ENCODE data around the gene UBLCP1.
"Not testable (repeated sequence)": the region's sequence is repeated elsewhere in the genome, so short reads cannot be mapped to it uniquely, and the experiment has no call there.

The UBLCP1 gene

DNA sequence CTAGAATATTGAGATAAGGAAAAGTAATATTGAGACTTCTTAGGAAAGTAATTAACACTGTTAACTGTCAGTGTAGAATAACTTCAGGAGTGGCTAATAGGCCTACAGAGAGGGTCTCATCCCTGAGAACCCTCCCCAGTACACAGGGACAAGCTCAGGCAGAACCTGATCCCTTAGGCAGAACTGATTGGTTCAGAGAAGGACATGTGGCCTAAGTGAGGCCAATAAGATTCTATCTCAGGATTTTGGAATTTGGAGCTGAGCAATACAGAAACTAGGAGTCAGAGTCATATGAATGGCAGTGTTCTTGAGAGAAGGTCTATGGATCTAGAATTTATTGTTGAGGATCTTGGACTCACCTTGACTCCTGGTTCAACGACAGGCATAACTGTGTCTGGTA, 10.9 kb upstream of the UBLCP1 start:
- no peak for DNase-seq

DNA sequence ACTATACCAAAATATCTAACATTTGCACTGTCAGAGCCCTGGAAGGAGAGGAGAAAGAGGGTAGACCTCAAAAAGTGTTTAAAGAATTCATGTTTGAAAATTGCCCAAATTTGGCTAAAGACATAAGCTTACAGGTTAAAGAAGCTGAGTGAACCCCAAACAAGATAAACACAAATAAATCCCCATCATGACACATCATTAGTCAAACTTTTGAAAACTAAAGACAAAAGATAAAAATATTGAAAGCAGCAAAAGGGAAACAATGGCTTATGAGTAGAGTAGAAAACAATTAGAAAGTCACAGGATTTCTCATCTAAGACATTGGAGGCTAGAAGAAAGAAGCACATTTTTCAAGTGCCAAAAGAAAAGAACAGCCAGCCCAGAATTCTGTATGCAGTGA, 6.1 kb upstream of the UBLCP1 start:
- DNase-seq = no peak

DNA sequence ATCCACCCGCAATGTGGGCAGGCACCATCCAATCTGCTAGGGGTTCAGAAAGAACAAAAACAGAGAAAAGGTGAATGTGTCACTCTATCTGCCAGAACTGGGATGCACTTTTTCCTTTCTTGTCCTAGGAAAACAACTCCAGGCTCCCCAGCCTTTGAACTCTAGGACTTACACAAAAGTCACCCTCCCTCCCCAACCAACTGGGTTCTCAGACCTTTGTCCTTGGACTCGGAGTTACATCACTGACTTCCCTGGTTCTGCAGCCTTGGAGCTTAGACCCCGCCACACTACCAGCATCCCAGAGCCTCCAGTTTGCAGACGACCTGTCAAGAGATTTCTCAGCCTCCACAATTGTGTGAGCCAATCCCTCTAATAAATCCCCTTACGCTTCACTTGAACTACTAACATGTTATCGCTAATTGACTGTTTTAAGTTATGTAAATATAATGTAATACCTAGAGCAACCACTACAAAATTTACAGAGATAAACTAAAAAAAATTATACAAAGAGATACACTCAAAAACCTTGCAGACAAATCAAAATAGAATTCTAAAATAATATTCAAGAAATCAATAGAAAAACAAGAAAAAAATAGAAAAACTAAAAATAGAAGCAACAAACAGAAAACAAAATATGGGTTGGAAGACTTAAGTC, 5.3 kb upstream of the UBLCP1 start:
- DNase-seq = no peak

DNA sequence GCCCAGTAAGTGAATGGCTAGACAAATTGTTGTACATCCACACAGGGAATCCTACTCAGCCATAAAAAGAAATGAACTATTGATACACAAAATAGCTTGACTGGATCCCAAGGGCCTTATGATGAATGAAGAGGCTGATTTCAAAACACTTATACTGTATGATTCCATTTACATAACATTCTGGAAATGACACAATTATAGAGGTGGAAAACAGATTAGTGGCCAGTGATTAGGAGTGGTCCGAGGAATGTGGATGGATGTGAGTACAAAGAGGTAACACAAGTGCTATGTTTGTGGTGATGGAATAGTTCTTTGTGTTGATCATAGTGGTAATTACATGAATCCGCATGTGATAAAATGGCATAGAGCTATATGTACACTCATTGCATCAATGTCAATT, 4.7 kb upstream of the UBLCP1 start:
- no peak for DNase-seq

DNA sequence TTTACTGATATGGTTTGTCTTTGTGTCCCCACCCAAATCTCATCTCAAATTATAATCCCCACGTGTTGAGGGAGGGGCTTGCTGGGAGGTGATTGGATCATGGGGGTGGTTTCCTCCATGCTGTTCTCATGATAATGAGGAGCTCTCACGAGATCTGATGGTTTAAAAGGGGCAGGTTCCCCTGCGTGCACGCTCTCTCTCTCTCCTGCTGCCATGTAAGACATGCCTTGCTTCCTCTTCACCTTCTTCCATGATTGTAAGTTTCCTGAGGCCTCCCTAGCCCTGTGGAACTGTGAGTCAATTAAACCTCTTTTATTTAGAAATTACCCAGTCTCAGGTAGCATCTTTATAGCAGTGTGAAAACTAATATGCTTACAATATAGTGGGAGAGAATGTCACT, 2.9 kb upstream of the UBLCP1 start:
- DNase-seq = not testable (repeated sequence)

DNA sequence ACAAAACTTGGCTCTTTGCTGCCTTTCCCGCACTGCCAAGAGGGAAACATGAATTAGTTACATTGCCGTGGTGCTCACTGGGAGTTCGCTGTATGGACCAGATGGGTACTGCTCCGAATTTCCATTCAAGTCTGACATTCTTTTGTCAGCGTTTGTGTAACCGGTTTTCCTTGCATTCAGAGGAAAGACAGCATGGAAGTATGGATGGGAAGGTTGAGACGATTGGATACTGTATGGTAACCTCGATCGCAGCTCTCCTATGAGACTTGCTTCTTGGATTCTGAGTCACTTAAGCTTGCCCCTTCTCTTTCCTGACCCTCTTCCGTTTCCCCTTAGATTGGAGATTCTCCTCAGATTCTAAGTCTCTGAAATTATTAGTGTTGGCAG, 625 bp upstream of the UBLCP1 start:
- no peak for DNase-seq

DNA sequence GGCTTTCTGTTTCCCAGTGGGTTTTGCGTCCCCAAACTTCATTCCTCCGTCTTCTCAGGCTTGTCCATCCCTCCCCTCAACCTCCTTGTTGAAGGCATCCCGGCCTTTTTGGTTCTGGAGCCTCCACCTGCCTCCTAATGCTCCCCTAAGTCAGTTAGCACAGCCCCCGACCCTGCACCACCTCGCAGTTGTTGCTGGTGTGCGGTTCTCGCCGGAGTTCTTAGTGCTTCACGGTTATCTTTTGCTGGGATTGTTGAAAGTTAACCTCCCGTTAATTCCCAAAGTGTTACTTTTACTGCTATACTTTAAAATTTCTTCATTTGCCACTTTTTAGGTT, 447 bp downstream of the UBLCP1 start:
- DNase-seq = no peak

DNA sequence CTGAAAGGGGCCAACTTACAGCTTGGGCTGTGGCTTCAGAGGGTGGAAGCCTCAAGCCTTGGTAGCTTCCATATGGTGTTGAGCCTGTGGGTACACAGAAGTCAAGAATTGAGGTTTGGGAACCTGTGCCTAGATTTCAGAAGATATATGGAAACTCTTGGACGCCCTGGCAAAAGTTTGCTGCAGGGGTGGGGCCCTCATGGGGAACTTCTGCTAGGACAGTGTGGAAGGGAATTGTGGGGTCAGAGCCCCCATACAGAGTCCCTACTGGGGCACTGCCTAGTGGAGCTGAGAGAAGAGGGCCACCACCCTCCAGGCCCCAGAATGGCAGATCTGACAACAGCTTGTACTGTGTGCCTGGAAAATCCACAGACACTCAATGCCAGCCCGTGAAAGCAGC, 3.7 kb downstream of the UBLCP1 start:
- DNase-seq = not testable (repeated sequence)

DNA sequence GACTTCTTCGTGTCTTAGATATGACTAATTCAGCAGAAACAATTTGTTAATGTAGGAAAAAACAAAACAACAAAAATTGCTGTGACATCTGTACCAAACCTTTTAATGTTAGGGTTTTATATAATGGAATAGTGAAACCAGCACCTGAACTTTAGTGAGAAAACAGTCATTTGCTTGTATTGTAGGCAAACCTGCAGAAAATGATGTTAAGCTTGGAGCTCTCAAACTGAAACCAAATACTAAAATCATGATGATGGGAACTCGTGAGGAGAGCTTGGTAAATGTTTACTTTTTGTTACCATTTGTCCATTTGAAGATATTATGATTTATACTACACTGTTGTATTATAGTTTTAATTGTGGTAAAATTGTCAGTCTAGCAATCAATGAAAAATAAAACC, 6.6 kb downstream of the UBLCP1 start:
- peak in 1 of 5 experiments; percentile 5 for DNase-seq

DNA sequence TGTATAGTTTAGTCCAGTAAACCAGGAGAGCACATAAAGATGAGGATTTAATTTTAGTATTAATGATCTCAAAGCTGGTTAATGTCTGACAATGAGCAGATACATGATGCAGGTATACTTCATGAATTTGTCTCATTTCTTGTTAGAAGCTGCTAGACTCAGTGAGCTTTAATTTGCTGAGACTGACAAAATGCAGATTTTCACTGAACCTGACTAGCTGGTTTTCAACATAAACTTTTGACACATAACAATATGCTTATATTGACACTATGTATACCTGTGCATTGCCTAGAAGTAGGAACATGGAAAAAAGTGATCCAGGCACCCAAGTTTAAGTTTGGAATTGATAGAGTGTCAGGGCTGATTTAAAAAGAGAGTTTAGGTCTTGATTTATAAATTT, 10.8 kb downstream of the UBLCP1 start:
- no peak for DNase-seq

DNA sequence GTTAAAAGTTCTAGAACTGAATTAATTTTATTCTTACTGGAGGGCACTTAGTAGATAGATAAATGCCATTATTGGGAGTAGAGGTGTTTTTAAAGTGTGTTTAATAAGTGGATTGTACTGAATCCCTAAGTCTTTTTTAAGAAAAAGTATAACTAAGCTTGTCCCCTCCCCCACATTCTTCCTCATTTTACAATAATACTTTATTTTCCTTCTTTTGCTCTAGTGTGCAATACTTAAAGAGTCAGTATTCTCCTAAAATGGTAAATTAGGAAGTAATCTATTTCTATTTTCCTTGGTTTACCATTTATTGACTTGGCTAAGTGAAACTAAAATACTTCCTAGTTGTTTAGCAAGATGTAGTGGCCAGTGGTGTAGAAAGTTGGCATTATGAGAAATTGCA, 11.6 kb downstream of the UBLCP1 start:
- DNase-seq = no peak

DNA sequence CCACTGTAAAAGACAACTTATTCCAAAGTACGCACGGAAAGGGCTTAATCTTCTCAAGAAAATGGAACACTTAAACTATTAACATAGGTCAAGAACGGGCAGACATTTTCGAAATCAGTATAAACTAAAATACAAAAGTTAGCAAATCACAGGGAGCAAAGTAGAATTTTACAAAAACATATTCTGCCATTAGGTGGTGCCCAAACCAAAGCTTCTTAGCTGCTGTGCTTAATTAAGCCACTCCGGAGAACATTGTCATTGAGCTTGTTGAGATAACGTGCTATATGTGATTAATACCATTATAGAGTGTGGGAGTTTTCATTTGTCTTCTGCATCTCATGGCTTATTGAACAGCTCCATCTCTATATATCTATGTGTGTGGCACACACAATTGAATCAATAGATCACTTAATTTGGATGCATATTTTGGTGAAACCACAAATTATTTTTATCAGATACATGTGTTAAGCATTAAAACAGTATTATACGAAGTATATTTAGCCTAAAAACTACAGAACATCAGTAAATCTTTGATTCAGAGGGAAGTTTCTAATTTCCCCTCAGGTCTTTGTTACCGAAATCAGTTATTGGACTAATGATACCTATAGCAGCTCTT, 23.4 kb downstream of the UBLCP1 start:
- DNase-seq = peak in 1 of 5 experiments; percentile 44

DNA sequence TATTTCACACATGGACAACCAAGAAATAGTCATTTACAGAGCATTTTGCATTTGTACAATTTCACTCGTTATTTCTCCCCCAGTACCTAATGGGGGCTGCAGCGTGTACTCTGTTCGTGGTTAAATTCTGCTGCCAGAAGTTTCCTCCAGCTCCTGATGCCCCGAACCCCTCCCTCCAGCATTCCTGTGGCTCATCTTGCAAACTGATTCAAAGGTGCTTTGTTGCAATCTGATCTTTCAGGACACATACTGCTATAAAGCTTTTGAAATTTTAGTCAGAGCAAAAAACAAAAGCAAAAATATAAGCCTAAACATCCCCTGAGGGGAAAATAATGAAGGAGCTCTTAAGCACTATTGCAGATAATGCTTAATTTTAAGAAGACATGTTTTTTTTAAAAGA, 27.7 kb downstream of the UBLCP1 start:
- no peak for DNase-seq

DNA sequence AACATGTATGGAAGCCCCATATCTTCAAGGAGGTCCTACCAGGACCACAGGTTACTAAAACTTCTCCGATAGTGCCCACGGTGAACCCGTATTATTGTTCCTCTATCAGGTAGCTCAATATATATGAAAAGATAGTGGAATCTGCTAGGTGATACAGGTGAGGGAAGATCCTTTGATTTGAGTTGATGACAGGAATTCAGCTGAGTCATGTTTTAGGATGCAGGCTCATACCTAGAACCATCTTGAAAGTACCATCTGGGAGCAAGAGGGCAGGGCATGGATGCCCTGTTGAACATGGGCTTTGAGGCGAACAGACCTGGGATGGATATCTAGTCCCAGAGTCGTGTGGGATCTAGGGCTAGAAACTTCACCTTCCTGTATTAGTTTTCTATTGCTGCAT, 31.8 kb downstream of the UBLCP1 start:
- DNase-seq = no peak

DNA sequence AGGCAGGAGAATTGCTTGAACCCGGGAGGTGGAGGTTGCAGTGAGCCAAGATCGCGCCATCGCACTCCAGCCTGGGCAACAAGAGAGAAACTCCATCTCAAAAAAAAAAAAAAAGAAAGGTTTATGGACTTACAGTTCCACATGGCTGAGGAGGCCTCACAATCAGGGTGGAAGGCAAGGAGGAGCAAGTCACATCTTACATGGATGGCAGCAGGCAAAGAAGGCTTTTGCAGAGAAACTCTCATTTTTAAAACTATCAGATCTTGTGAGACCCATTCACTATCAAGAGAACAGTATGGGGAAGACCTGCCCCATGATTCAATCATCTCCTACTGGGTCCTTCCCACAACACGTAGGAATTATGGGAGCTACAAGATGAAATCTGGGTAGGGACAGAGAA, 34.2 kb downstream of the UBLCP1 start:
- not testable (repeated sequence) for DNase-seq

DNA sequence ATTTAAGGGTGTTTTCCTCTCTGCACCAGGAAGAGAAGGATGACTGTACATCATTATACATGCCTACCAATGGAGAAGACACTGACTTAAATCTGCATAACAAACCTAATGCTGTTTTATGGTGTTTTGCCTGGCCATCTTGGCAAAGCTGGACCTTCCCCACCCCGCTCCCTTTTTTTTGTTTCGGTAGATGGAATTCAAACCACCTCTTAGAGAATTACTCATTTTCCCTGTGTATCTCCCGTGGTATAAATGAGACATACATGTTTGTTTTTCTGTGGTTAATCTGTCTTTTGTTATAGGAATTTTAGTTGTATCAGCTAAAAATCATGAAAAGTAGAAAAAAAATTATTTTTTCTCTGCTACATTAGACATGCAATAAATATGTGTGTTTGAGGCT, 38.4 kb downstream of the UBLCP1 start:
- DNase-seq = no peak

DNA sequence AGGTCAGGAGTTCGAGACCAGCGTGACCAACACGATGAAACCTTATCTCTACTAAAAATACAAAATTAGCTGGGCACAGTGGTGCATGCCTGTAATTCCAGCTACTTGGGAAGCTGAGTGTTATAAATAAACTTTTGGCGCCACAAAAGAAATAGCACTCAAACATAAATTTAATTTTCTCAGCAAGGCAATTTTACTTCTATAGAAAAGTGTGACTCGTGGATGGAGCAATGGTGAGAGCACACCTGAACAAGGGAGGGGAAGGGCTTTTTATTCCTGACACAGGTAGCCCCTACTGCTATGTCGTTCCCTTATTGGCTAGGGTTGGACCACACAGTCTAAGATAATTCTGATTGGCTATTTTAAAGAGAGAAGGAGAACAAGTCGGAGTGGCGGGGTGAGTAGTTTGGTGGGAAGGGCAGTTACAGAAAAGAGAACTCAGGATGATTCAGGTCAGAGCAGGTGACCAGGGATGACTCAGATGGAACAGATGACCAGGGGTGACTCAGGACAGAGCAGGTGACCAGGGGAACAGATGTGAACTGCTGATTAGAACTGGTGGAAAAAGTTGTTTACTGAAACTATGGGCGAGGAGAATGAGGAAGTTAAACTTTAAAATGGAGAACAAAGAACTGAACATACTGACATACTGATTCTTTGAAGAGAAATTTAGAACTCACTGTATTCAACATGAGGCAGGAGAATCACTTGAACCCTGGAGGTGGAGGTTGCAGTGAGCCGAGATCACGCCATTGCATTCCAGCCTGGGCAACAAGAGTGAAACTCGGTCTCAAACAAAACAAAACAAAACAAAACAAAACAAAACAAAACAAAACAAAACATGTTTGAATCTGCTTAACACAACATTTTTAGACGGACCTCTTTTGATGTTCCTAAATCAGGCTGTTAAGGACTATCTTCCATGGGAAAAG, 39.1 kb downstream of the UBLCP1 start:
- DNase-seq = not testable (repeated sequence)

DNA sequence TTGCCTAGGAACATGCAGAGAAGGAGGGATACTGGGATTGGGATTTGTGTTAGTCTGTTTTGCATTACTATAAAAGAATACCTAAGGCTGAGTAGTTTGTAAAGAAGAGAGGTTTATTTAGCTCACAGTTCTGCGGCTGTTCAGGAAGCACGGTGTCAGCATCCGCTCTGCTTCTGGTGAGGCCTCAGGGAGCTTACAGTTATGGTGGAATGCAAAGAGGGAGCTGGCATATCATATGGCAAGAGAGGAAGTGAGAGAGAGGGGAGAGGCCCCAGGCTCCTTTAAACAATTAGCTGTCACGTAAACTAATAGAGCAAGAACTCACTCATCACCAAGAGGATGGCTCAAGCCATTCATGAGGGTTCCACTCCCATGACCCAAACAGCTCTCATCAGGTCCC, 40.2 kb downstream of the UBLCP1 start:
- DNase-seq = no peak

DNA sequence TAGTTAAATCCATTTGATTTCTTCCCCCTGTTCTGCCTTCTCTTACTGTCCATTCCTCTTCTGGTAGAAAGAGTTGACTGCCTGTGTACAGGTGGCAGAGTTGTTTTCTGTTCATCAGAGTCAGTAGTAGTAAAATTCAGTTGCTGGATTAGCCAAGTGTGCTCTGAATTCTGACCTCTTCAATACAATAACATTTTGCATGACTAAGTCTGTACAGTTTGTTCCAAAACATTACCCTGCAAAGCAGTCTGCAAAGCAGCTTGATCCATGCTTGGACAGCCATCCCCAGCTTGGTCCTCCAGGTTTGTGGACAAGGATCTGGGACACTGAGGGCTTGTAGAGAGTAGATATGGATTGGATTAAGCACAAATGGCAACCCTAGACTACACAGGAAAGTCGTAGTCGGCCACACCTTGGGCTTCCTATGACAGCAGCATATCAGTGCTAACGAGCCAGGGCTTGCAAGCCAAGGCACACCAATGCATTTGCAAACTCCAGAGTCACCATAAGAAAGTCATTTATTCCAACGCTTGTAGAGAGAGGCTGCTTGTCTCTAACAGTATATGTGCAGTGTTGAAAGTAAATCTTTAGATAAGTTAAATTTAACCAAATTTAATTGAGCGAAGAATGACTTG, 42.0 kb downstream of the UBLCP1 start:
- DNase-seq = no peak

DNA sequence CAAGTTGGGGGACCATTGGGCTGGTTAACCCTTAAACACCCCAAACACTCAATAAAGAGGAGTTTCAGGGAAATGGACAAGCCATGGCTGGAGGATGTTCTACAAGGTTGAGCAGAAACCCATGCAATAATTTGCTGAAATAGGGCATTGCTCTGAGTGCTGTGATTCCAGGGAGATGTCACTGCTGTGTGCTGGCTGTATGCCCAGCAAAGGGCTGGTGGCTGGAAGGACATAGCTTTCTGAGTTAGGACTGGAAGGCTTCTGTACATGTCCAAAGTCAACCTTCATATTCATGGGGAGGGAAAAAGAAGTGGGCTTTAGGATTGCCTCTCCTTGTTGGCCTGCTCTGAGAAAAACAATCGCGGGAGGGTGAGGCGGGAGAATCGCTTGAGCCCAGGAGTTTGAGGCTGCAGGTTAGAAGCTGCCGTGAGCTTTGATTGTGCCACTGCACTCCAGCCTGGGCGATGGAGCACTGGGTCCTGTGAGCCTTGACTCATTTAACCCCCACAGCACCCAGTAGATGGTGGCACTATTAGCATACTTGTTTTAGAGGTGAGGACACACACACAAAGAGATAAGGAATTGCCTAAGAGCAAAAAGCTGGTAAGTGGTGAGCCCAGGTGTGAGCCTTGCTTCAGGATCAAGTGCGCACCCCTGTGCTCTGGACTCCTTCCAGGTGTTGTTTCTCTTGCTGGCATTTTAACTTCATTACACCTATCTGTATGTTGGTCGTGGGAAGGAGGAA, 46.8 kb downstream of the UBLCP1 start:
- no peak for DNase-seq

DNA sequence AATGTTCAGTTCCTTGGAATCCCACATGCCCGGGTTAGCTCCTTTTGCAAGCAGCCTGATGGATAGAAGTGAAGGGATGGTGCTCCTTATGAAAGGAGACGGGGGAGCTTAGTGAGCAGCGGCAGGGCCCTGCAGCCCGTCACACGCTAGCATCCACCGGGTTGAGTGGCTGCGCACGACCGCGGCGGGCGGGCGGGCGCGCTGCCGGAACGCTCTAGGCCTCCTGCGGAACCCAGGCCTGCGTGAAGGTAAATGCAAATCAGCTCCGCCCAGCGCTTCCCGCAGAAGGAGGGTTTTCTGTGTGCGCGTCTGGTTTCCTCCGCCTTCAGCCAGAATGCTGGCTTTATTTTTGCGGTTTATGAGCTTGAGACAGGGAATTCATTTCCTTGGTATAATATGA, 47.4 kb downstream of the UBLCP1 start:
- peak in 2 of 5 experiments; percentile 4 to 33 for DNase-seq

DNA sequence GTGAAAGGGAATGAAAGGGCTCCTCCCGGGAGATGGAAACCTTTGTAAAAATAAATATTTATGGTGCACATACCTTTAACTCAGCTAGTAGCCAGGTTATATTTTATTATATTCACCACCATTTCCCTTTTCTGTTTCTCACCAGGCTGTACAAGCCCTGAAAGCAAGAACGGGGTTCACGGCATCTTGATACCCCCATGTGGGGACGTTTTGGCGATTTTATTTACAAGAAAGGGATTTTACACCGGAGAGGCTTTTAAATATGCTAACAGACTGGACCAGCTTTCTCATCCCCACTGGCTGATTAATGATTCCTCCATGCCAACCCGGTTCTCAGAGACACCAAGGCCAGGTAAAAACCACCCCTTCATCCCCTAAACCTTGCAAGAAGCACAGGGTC, 48.0 kb downstream of the UBLCP1 start:
- no peak for DNase-seq

DNA sequence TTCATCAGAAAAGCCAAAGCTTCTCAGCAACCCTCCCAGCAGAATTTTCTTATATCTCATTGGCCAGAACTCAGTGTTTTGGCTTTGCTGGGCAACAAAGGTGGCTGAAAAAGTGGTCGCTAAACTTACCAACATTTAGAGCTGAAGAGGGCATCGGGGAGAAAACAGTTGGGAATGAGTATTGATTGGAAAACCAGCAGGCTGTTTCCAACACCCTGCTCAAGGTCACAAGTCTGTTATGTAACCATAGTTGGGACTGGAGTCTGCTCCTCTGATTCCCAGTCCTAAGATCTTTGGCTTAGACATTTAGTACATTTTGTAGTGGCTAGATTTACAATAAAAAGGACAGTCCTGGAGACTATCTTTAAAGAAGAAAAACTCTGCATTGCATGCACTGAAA, 50.1 kb downstream of the UBLCP1 start:
- no peak for DNase-seq
